ENCODE data around the gene CCDC83. TPM values are rescaled to one million over a fixed set of nuclear protein-coding genes. Genes with fewer than 3 reads are reported as not detected.

The CCDC83 gene
- total and polyA plus RNA-seq, 2 experiments from 2014 or later, result not detected

GRCh38 chr11:85825616-85826015, 29.6 kb upstream of the CCDC83 start (continued):
- TF ChIP-seq, protein P1, sequence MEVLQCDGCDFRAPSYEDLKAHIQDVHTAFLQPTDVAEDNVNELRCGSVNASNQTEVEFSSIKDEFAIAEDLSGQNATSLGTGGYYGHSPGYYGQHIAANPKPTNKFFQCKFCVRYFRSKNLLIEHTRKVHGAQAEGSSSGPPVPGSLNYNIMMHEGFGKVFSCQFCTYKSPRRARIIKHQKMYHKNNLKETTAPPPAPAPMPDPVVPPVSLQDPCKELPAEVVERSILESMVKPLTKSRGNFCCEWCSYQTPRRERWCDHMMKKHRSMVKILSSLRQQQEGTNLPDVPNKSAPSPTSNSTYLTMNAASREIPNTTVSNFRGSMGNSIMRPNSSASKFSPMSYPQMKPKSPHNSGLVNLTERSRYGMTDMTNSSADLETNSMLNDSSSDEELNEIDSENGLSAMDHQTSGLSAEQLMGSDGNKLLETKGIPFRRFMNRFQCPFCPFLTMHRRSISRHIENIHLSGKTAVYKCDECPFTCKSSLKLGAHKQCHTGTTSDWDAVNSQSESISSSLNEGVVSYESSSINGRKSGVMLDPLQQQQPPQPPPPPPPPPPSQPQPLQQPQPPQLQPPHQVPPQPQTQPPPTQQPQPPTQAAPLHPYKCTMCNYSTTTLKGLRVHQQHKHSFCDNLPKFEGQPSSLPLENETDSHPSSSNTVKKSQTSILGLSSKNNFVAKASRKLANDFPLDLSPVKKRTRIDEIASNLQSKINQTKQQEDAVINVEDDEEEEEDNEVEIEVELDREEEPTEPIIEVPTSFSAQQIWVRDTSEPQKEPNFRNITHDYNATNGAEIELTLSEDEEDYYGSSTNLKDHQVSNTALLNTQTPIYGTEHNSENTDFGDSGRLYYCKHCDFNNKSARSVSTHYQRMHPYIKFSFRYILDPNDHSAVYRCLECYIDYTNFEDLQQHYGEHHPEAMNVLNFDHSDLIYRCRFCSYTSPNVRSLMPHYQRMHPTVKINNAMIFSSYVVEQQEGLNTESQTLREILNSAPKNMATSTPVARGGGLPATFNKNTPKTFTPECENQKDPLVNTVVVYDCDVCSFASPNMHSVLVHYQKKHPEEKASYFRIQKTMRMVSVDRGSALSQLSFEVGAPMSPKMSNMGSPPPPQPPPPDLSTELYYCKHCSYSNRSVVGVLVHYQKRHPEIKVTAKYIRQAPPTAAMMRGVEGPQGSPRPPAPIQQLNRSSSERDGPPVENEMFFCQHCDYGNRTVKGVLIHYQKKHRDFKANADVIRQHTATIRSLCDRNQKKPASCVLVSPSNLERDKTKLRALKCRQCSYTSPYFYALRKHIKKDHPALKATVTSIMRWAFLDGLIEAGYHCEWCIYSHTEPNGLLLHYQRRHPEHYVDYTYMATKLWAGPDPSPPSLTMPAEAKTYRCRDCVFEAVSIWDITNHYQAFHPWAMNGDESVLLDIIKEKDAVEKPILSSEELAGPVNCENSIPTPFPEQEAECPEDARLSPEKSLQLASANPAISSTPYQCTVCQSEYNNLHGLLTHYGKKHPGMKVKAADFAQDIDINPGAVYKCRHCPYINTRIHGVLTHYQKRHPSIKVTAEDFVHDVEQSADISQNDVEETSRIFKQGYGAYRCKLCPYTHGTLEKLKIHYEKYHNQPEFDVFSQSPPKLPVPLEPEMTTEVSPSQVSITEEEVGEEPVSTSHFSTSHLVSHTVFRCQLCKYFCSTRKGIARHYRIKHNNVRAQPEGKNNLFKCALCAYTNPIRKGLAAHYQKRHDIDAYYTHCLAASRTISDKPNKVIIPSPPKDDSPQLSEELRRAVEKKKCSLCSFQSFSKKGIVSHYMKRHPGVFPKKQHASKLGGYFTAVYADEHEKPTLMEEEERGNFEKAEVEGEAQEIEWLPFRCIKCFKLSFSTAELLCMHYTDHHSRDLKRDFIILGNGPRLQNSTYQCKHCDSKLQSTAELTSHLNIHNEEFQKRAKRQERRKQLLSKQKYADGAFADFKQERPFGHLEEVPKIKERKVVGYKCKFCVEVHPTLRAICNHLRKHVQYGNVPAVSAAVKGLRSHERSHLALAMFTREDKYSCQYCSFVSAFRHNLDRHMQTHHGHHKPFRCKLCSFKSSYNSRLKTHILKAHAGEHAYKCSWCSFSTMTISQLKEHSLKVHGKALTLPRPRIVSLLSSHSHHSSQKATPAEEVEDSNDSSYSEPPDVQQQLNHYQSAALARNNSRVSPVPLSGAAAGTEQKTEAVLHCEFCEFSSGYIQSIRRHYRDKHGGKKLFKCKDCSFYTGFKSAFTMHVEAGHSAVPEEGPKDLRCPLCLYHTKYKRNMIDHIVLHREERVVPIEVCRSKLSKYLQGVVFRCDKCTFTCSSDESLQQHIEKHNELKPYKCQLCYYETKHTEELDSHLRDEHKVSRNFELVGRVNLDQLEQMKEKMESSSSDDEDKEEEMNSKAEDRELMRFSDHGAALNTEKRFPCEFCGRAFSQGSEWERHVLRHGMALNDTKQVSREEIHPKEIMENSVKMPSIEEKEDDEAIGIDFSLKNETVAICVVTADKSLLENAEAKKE (CRISPR knock-in tag; IDR thresholded peaks at IDR 0.05), result no peak

- ATAC-seq (peak; percentile 96), DNase-seq (ENCODE audit: low spot score) (peak; percentile 50)
- peaks cover 3% of the 10 kb centered on the region; the same call in 1 of the 2 replicates for H3K4me1 ChIP-seq (ENCODE audit: insufficient read depth)
- H3K36me3 Mint-ChIP-seq (ENCODE audit: low read depth), result no peaks in the 10 kb centered on the region
- H3K4me3 Mint-ChIP-seq, result no peak overlapping the region
- H3K4me1 Mint-ChIP-seq, result peaks cover 3% of the 10 kb centered on the region; the same call in 2 of the 3 replicates
- H3K9me3 Mint-ChIP-seq, result no peaks in the 10 kb centered on the region
- H3K4me3 ChIP-seq, result no peak overlapping the region
- 0 out of 2 replicates have a peak, but pooled peaks cover 5% of the 10 kb centered on the region for H3K9me2 ChIP-seq (ENCODE audit: insufficient read depth)
- H3K36me3 ChIP-seq (ENCODE audit: insufficient read depth), result no peaks in the 10 kb centered on the region
- no peak overlapping the region for H2AFZ ChIP-seq
- no peak for TF ChIP-seq REST (IDR thresholded peaks at IDR 0.05; ENCODE audit: unreplicated experiment)
- TF ChIP-seq, protein P2, sequence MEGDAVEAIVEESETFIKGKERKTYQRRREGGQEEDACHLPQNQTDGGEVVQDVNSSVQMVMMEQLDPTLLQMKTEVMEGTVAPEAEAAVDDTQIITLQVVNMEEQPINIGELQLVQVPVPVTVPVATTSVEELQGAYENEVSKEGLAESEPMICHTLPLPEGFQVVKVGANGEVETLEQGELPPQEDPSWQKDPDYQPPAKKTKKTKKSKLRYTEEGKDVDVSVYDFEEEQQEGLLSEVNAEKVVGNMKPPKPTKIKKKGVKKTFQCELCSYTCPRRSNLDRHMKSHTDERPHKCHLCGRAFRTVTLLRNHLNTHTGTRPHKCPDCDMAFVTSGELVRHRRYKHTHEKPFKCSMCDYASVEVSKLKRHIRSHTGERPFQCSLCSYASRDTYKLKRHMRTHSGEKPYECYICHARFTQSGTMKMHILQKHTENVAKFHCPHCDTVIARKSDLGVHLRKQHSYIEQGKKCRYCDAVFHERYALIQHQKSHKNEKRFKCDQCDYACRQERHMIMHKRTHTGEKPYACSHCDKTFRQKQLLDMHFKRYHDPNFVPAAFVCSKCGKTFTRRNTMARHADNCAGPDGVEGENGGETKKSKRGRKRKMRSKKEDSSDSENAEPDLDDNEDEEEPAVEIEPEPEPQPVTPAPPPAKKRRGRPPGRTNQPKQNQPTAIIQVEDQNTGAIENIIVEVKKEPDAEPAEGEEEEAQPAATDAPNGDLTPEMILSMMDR (conservative IDR thresholded peaks at IDR 0.05; ENCODE audit: low read depth in 2 of 2), result peak; percentile 51 to 70
- no peak overlapping the region for H3K4me2 ChIP-seq
- H3K27ac Mint-ChIP-seq, result no peak overlapping the region
- no peaks in the 10 kb centered on the region for H3F3A ChIP-seq (replicated peaks; ENCODE audit: low read depth)
- H4K20me1 ChIP-seq (replicated peaks; ENCODE audit: insufficient read depth), result no peaks in the 10 kb centered on the region
- H3K27me3 Mint-ChIP-seq (ENCODE audit: insufficient read depth, low read depth, poor library complexity), result no peaks in the 10 kb centered on the region
- no peak overlapping the region for H3K27ac ChIP-seq (ENCODE audit: low read depth)
- H3K27me3 ChIP-seq (ENCODE audit: insufficient read depth), result no peaks in the 10 kb centered on the region
- H3K79me2 ChIP-seq (replicated peaks; ENCODE audit: insufficient read depth), result no peaks in the 10 kb centered on the region
Measured at GRCh38 chr11:85826116-85826855, 28.9 kb upstream of the CCDC83 start.
